GM19023 (cell line): ENCODE results near the gene NEDD4L.
A peak's percentile ranks its signal among the peaks of the same experiment; 100 is the strongest.
"Not testable (repeated sequence)": the region's sequence is repeated elsewhere in the genome, so short reads cannot be mapped to it uniquely, and the experiment has no call there.

Experiments
- ATAC-seq: cut with Tn5 transposase; IDR thresholded peaks from one replicate; pipeline ENCODE4 v1.9.1; 2021; ENCODE audit warnings: mild to moderate bottlenecking, moderate library complexity; ENCODE audit not compliant: unreplicated experiment

Gene NEDD4L

GRCh38 chr18:58043491-58044369 lies at the start of gene NEDD4L:
TSS of gene NEDD4L (plus strand) at chr18:58044226. CDS start at chr18:58044661, 435 bp downstream.
- peak; percentile 79 for ATAC-seq

- no peak for ATAC-seq
Measured at GRCh38 chr18:57995331-57995730, 48.7 kb upstream of the NEDD4L start.

- ATAC-seq = not testable (repeated sequence)
Measured at GRCh38 chr18:57996894-57997293, 47.1 kb upstream of the NEDD4L start.

- no peak for ATAC-seq
Measured at GRCh38 chr18:57997820-57998219, 46.2 kb upstream of the NEDD4L start.

GRCh38 chr18:57998461-57998860 lies 45.6 kb upstream of the NEDD4L start:
- ATAC-seq = no peak

GRCh38 chr18:58004317-58004716 lies 39.7 kb upstream of the NEDD4L start:
- ATAC-seq = no peak

GRCh38 chr18:58005011-58005410 lies 39.0 kb upstream of the NEDD4L start:
- no peak for ATAC-seq

- ATAC-seq = no peak
Measured at GRCh38 chr18:58005885-58006523, 38.0 kb upstream of the NEDD4L start.

- ATAC-seq = no peak
Measured at GRCh38 chr18:58009166-58009565, 34.9 kb upstream of the NEDD4L start.

GRCh38 chr18:58010265-58010664 lies 33.8 kb upstream of the NEDD4L start:
- no peak for ATAC-seq

GRCh38 chr18:58012356-58012755 lies 31.7 kb upstream of the NEDD4L start:
- ATAC-seq = no peak

GRCh38 chr18:58013241-58014211 lies 30.5 kb upstream of the NEDD4L start:
- no peak for ATAC-seq

GRCh38 chr18:58015065-58015780 lies 28.8 kb upstream of the NEDD4L start:
- peak; percentile 99 for ATAC-seq

GRCh38 chr18:58017267-58017666 lies 26.8 kb upstream of the NEDD4L start:
- ATAC-seq = no peak

- ATAC-seq = no peak
Measured at GRCh38 chr18:58020567-58021107, 23.4 kb upstream of the NEDD4L start.

GRCh38 chr18:58021504-58021903 lies 22.5 kb upstream of the NEDD4L start:
- no peak for ATAC-seq

GRCh38 chr18:58023108-58023507 lies 20.9 kb upstream of the NEDD4L start:
- ATAC-seq = no peak

GRCh38 chr18:58024139-58024538 lies 19.9 kb upstream of the NEDD4L start:
- no peak for ATAC-seq

GRCh38 chr18:58025205-58025604 lies 18.8 kb upstream of the NEDD4L start:
- ATAC-seq = no peak

- ATAC-seq = no peak
Measured at GRCh38 chr18:58025733-58026132, 18.3 kb upstream of the NEDD4L start.
